ENCODE data around the gene LYPD8.

Gene LYPD8

DNA sequence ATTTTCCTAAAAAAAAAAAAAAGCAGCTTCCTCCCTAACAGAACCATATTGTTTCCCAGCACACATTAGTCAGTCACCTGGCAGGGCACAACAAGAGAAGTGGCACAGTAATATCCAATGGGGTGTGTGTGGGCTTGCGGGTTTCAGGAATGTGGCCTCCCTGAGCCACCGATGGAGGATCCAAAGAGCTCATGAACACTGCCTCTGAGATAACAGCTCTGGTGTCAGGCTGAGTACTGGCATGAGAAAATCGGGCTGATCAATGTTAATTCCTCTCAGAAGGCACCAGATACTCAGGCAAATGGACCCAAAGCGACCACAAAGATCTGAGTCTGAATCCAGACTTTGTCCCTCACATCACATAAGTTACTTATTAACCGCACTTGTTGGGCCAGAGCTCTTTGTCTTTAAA, 2.2 kb upstream of the LYPD8 start:
- DNase-seq (ENCODE audit: low read depth, low spot score), result no peak

DNA sequence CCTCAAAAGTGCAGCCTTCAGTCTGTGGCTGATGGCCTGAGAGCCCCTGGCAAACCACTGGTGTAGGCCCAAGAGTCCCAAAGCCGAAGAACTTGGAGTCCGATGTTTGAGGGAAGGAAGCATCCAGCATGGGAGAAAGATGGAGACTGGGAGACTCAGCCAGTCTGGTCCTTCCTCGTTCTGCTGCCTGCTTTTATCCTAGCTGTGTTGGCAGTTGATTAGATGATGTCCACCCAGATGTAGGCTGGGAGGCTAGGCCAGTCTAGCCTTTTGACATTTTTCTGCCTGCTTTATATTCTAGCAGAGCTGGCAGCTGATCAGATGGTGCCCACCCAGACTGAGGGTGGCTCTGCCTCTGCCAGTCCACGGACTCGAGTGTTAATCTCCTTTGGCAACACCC, 1.1 kb upstream of the LYPD8 start:
- DNase-seq (ENCODE audit: low read depth, low spot score), result no peak

DNA sequence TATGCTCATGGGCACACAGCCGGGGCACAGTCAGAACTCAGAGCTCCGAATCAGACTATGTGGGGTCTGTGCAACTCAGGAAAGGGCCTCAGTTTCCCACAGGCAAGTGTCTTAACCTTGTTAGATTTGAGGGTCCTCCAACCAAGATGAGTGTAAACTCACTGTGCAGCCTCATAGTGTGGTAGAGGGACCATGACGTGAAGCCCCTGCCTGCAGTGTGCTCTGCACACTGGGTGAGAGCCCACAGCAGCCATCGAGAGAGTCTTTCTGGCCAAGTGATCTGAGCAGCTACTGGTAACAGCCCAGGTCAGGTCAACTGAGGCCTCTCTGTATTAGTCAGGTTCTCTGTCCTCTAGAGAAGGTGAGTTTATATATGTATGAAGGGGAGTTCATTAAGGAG, 592 bp upstream of the LYPD8 start:
- DNase-seq (ENCODE audit: low read depth, low spot score), result no peak

DNA sequence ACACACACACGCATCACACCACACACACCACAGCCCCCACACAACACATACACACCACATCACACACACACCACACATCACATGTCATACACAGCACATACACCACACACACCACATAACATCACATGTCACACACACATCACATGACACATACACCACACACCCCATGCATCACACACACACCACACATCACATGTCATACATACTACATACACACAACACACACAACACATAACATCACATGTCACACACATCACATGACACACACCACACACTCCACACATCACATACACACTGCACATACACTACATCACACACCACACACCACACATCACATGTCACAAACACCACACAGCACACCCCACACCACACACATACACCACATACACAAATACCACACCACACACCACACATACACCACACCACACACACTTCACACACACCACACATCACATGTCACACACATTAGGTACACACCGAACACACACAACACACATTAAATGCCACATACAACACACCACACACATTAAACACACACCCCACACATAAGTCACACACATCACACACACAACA, 1.8 kb downstream of the LYPD8 start:
- DNase-seq (ENCODE audit: low read depth, low spot score), result no peak

DNA sequence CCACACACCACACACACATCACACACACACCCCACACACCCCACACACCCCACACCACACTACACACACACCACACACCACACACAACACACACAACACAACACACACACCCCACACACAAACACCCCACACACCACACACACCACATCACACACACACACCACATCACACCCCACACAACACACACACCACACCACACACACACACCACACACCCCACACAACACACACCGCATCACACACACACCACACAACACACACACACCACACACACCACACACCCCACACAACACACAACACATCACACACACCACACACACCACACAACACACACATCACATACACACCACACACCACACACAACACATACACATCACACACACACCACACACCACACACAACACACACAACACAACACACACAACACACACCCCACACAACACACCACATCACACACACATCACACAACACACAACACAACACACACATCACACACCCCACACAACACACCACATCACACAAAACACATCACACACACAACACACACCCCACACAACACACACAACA, 2.4 kb downstream of the LYPD8 start:
- no peak for DNase-seq (ENCODE audit: low read depth, low spot score)

DNA sequence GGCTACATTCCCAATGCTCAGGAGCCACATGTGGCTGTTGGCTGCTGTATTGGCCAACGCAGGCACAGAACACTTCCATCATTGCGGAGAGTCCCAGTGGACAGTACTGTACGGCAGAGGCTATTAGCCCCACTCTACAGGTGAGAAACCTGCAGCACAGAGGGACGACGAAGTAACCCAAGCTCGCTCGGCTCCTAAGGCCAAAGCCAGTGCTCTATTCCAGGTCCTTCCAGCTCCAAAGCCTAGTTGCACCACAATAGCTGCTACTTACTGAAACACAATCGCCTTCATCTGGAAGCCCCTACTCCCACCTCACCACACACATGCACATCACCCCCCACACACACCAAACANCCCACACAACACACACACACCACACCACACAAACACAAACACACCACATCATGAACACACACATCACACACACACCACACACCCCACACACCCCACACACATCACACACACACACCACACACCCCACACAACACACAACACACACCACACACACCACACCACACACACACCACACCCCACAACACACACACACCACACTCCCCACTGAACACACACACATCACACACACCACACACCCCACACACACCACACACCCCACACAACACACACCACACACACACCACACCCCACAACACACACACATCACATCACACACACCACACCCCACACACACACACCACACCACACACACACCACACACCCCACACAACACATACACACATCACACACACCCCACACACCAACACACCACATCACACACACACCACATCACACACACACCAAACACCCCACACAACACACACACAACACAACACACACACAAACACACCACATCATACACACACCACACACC, 3.2 kb downstream of the LYPD8 start:
- DNase-seq (ENCODE audit: low read depth, low spot score), result no peak

DNA sequence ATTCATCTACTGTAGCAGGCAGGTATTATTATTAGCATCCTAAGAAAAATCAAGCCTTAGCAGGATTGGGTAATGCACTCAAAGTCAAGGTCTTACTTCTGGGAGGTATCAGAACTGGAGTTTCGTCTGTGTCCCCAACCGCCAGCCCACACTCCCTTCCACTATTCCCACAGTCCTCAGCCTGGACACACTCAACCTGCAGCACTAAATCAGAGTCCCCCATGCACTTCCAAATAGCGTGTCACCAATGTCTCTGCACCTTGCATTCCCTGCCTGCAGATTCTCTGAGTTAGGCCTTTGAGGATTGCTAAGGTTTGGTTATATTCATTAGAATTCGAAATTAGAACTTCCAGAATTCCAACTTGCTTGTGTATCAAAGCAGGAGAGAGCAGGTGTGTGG, 3.9 kb downstream of the LYPD8 start:
- no peak for DNase-seq (ENCODE audit: low read depth, low spot score)

DNA sequence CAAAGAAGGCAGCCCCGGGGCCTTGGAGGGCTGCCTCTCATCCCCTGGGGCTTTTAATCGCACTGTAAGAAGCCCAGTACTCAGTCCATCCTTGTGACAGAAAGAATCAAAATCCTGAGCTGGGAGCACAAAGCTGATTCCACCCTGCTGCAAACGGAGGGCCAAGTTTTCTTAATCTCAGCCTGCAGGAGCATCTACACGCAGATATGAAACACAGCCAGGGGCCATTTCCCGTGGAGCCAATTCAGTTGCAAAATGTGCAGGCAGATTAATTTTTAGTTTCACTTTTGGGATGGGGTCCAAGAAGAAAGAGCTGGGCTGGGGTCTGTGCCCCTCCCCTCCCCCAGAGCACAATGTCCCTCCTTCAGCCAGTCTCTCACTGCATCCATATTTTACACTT, 4.4 kb downstream of the LYPD8 start:
- no peak for DNase-seq (ENCODE audit: low read depth, low spot score)

DNA sequence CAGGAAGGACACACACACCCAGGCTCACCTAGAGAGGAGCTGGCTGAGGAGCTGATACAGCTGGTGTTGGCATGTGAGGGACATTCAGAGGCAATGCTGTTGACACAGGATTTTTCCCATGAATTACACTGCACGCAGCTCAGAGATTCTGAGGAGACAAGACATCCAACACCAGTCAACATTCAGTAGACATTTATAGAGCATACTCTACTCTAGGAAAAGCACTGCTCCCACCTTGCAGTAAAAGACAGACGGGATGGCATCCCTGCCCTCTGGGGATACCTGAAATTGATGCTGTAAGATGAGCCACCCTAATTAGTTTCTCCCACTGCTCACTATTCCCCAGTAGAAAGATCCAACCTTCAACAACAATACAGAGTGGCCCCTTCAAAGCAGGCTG, 5.1 kb downstream of the LYPD8 start:
- no peak for DNase-seq (ENCODE audit: low read depth, low spot score)

DNA sequence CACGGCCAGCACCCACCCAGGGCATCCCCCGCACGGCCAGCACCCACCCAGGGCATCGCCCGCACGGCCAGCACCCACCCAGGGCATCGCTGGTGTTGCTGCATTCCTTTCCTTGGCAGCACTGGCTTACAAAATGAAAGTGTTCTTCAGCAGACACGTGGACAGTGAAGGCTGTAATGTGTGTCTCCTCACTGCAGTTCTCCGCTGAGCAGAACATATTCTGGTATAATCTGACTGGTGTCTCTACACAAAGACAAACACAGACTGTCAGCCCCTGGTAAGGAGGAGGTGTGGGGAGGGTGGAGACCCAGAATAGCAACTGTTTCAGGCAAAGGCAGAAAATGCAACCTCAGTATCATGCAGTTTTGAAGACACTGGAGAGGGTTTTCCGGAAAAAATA, 7.3 kb downstream of the LYPD8 start:
- DNase-seq (ENCODE audit: low read depth, low spot score), result no peak

DNA sequence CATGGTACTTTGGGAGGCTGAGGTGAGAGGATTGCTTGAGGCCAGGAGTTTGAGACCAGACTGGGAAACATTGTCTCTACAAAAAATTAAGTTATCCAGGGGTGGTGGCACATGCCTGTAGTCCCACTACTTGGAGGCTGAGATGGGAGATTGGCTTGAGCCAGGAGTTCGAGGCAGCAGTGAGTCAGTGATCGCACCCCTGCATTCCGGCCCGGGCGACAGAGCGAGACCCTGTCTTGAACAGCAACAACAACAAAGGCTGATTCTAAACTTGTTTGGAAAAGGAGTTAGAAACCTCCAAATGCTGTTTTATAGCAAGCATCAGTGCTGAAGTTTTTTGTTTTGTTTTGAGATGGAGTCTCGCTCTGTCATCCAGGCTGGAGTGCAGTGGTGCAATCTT, 14.7 kb downstream of the LYPD8 start:
- no peak for DNase-seq (ENCODE audit: low read depth, low spot score)

DNA sequence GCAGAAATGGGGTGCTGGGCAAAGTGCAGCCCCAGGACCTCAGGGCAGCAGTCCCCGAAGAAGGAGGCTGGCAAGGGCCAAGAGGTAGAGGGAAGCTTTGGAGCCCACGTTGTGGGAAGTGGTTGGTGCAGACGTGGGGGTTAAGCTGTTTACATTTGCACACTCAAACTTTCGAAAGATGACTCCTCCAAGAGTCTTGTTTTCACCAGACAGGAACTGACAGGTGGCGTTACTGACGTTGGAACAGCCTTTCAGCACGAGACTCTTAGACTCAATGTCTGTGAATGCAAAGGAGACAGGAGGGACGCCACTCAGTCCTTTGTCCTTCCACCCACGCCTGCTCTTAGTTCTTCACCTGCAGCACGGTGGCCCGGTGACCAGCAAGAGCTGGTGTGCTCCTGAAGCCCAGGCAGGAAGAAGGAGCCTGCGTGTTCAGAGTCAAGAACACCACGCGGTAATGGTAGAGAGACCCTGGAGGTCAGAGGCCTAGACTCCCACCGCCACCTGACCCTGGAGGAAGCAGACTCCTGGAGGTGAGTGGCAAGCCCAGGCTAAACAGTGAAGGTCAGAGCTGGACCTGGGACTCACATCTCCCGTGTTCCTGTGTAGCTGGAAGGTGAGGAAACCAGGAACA, 15.9 kb downstream of the LYPD8 start:
- DNase-seq (ENCODE audit: low read depth, low spot score), result no peak

DNA sequence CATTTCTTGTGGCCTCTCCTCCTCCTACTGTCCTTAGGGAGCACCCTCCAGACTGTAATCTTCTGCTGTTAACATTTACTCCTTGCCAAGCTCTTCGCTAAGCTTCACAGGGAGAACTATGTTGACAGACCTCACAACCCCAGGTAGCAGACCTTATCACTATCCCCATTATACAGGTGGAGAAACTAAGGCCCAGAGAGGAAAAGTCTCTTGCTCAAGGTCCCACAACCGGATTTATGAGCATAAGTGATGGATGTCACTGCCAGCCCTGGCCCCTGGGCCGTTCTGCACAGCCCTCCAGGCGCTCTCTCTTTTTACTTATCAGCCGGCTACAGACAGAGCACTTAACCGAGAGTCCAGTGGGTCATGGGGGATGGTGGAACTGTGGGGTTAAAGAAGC, 18.1 kb downstream of the LYPD8 start:
- DNase-seq (ENCODE audit: low read depth, low spot score), result no peak

DNA sequence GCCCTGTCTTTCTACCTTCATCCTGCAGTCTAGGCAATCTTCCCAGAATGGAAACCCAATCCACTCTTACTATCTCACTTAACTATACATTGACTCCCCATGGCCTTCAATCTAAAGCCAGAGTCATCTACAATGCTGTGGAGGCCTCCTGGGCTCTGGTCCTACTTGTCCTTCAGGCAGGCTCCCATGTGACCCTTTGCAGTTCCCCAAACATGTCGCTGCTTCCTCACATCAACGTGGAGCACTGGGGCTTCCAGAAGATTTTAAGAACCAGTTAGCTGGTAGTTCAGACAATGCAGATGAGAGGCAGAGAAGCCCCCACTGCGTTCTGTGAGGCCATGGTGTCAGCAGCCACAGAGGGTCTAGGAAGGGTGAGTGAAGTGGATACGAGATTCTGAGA, 18.6 kb downstream of the LYPD8 start:
- DNase-seq (ENCODE audit: low read depth, low spot score), result no peak

DNA sequence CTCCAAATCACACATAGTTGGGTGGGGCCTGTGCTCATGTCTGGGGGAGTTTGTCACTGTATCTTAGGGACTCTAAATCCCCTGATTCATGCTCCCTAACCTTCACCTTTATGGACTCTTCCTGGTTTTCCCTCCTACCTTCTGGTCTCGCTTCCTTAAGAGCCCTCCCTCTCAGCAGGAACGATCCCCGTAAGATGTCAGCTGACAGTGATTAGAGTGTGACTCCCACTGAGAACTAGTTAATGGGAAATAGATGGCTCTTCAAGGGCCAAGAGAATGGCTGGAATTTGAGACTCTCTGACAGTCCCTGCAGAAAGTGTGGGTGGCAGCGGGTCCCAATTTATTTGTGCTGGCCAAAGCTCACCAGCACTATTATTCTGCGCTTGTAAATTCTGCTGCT, 22.0 kb downstream of the LYPD8 start:
- no peak for DNase-seq (ENCODE audit: low read depth, low spot score)

DNA sequence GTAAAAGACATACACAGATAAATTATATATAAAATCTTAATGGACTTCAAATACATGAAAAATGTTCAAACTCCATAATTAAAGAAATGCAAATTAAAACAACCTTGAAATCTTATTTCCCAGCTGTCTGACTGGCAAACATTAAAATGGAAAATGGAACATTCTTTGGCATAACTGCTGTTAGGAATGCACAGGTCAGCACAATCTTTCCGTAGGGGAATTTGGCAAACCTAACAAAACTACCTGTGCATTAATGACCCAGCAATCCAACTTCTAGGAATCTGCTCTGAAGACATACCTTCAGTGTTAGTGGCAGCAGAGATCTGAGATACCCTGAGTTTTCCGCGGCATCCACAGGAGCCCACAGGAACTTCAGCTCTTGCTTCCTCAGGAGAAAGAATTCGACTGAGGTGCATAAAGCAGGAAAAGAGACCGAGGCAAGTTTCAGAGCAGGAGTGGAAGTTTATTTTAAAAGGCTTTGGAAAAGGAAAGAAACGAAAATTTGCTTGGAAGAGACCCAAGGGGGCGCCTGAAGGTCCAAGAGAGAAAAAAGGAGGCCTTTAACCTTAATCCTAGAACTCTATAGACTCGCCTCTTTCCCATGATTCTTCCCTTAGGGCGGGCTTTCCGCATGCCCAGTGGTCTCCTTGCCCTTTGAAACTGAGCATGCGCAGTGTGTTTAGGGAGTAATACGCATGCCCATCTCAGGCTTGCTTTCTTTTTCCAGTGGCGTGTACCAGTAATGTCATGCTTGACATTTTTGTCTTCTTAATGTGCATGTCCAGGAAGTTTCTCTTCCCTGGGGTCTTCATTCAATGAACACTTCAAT, 24.8 kb downstream of the LYPD8 start:
- no peak for DNase-seq (ENCODE audit: low read depth, low spot score)

DNA sequence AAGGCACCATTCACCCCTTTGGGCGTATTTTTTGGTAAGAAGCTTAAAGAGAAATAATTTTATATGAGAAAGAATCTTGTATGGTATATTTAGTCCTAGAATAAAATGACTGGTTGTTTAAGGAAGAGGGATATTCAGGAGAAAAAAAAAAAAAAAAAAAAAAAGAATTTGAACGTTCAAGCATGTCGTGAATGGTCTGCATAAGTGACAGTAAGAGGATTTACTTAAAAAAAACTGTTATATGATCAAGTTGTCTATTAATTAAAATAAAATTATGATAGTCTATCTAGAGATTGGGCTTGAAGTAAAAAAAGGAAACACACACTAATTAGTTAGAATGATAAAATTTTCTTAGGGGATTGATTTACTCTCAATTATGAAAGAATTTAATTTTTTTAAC, 41.3 kb downstream of the LYPD8 start:
- DNase-seq (ENCODE audit: low read depth, low spot score), result no peak

DNA sequence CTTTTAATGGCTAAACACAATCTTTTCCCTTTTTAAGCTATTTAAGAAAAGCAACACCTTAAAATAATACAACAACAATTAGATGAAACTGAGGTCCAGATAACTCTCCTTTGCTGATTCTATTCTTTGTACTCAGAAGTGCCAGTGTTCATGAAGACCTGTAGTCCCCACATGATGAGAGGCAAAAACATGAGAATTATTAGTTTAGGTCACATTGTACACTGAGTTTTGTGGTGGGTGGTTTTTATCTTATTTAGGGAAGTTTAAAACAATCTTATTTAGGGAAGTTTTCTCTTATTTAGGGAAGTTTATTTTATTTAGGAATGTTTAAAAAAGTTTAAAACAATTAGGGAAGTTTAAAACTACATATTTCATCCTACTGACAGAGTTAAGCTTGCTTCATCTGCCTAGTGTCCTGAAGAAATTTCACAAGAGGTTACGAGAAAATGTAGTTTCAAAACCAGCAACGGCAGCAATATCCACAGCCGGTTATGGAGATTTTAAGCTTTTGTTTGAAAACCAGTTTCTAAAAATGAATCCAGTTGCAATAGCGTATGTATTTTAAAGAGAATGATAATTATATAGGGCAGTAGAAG, 45.2 kb downstream of the LYPD8 start:
- DNase-seq (ENCODE audit: low read depth, low spot score), result no peak

DNA sequence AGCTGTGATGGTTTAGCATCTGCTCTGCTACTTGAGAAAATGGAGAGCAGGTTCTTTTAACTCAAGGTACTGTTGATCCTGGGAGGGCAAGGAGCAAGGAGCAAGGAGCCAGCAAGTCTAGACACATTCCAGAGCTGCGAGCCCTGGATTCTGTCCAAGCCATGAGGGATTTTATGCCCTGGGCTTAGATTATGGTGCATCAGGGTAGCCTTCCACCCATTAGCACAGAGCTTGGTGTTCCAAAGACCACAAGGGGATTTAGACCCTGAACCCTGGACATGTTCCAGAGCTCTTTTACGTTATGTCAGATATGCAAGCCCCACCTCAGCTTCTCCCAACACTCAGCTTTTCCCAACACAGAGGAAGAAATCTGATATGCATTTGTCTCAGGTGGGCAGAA, 51.0 kb downstream of the LYPD8 start:
- no peak for DNase-seq (ENCODE audit: low read depth, low spot score)

DNA sequence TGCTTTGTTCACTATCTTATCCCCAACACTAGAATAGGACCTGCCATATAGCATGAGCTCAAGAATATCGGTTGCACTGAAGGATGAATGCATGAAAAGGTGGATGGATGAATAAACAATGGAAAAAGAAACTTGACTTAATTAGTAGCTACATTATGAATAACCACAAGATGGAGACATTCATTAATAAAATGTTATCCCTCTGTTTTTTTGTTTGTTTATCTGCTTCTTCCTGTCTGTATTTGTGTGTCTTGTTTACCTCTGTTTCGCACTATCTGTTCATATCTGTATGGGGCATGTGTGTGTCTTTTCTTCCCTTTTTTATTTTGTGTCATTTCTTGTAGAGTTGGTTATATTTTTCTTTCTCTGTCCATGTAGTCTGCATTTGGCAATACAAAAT, 51.9 kb downstream of the LYPD8 start:
- DNase-seq (ENCODE audit: low read depth, low spot score), result no peak

DNA sequence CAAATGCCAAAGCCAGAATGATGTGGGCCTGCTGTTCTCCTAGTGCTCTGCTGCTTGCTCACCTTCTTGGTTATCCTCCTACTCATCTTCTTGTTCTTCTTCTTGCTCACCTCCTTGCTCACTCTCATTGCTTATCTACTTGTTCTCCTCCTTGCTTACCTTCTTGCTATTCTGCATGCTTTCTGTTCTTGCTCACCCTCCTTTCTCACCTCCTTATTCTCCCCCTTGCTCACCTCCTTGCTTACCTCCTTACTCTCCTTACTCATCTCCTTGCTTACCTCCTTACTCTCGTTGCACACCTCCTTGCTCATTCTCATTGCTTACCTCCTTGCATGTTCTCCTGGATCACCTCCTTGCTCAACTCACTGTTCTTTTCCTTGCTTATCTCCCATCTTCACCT, 52.8 kb downstream of the LYPD8 start, which contains the start of gene OR14I1:
Gene OR14I1 (minus strand): TSS at position 53 of the 400 bp plus-strand sequence.
- DNase-seq (ENCODE audit: low read depth, low spot score), result no peak
